ENCODE data around the gene COMTD1.

The COMTD1 gene

DNA sequence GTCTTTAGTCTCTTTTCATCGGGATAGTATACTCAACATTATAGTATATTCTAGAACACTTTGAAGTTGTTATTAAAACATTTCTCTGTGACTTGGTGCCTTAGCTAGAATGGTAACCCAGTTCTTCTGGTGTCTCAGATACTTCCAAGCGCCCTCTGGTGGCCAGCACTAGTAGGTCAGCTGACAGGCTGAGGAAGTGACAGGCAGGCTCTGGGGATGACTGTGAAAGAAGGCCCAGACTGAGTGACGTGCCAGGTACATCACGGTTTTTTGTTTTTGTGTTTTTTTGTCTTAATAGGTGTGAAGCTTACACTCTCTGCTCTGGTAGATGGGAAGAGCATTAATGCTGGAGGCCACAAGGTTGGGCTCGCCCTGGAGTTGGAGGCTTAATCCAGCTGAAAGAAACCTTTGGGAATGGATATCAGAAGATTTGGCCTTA lies 5.1 kb downstream of the COMTD1 start:
- H3K27ac Mint-ChIP-seq = peak overlapping the region; percentile 53
- TF ChIP-seq, protein P1, sequence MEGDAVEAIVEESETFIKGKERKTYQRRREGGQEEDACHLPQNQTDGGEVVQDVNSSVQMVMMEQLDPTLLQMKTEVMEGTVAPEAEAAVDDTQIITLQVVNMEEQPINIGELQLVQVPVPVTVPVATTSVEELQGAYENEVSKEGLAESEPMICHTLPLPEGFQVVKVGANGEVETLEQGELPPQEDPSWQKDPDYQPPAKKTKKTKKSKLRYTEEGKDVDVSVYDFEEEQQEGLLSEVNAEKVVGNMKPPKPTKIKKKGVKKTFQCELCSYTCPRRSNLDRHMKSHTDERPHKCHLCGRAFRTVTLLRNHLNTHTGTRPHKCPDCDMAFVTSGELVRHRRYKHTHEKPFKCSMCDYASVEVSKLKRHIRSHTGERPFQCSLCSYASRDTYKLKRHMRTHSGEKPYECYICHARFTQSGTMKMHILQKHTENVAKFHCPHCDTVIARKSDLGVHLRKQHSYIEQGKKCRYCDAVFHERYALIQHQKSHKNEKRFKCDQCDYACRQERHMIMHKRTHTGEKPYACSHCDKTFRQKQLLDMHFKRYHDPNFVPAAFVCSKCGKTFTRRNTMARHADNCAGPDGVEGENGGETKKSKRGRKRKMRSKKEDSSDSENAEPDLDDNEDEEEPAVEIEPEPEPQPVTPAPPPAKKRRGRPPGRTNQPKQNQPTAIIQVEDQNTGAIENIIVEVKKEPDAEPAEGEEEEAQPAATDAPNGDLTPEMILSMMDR (IDR thresholded peaks at IDR 0.05) = peak; percentile 90
- peaks cover 47% of the 10 kb centered on the region for H3K36me3 Mint-ChIP-seq (ENCODE audit: low read depth)
- no peak overlapping the region for H3K4me3 Mint-ChIP-seq
- DNase-seq = peak; percentile 93
- H3K4me1 Mint-ChIP-seq = peaks cover 37% of the 10 kb centered on the region
- no peaks in the 10 kb centered on the region for H3K9me3 Mint-ChIP-seq
- no peaks in the 10 kb centered on the region for H3K27me3 Mint-ChIP-seq (ENCODE audit: low read depth, poor library complexity)

DNA sequence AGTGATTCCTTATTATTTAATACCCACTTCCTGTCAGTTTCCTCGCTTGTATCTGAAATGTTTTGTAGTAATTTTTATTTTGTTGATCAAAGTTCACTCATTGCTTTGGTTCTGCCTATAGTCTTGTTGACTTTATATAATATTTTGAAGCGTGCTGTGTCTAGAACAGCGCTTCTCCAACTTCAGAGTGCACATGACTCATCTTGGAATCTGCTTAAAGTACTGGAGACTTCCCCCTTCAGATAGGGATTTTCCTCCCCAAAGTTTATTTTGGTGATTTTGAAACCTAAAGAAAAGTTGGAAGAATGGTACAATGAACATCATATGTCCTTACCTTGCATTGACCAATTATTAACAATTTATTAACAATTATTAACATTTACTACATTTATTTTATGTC lies 5.8 kb downstream of the COMTD1 start:
- no peaks in the 10 kb centered on the region for H3K9me3 Mint-ChIP-seq
- TF ChIP-seq, protein P1 (IDR thresholded peaks at IDR 0.05) = no peak
- no peaks in the 10 kb centered on the region for H3K27me3 Mint-ChIP-seq (ENCODE audit: low read depth, poor library complexity)
- no peak for DNase-seq
- peaks cover 53% of the 10 kb centered on the region for H3K36me3 Mint-ChIP-seq (ENCODE audit: low read depth)
- peak overlapping the region; percentile 47 for H3K27ac Mint-ChIP-seq
- H3K4me3 Mint-ChIP-seq = no peak overlapping the region
- peaks cover 44% of the 10 kb centered on the region for H3K4me1 Mint-ChIP-seq

DNA sequence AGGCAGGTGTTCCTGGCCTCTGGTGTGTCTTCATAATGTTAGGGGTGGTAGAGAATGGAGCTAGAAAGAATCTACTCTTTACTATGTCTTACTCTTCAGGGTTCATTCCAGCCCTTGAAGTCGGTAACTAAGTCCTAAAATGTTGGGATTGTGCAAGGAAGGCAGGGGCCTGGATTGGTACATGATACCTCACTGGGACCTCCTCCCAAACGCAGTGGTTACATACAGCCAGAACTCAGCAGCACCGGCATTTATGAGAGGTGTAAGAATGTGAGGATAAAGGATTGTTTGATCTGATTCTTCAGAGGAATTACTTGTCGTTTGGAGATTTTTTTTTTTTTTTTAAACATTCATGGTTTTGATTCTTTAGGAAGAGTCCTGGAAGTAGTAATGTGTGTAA lies 6.9 kb downstream of the COMTD1 start:
- no peaks in the 10 kb centered on the region for H3K27me3 Mint-ChIP-seq (ENCODE audit: low read depth, poor library complexity)
- TF ChIP-seq, protein P1 (IDR thresholded peaks at IDR 0.05) = no peak
- H3K4me3 Mint-ChIP-seq = no peak overlapping the region
- H3K9me3 Mint-ChIP-seq = no peaks in the 10 kb centered on the region
- peaks cover 55% of the 10 kb centered on the region for H3K4me1 Mint-ChIP-seq
- DNase-seq = no peak
- H3K27ac Mint-ChIP-seq = peak overlapping the region; percentile 93
- H3K36me3 Mint-ChIP-seq (ENCODE audit: low read depth) = peaks cover 65% of the 10 kb centered on the region

DNA sequence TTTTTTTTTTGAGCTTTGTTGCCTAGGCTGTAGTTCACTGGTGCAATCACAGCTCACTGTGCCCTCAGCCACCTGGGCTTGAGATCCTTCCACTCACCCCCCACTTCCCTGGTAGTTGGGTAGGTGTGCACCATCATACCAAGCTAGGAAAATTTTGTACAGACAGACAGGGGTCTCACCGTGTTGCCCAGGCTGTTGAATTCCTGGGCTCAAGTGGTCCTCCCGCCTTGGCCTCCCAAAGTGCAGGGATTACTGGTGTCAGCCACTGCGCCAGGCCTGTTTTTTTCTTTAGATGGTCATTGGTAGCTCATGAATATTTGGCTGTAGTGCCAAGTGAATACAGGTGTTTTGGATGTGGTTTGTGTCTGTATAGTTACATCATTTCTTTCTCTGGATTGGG lies 7.5 kb downstream of the COMTD1 start:
- H3K27ac Mint-ChIP-seq = peak overlapping the region; percentile 93
- H3K9me3 Mint-ChIP-seq = no peaks in the 10 kb centered on the region
- DNase-seq = no peak
- no peak overlapping the region for H3K4me3 Mint-ChIP-seq
- peaks cover 56% of the 10 kb centered on the region for H3K4me1 Mint-ChIP-seq
- H3K36me3 Mint-ChIP-seq (ENCODE audit: low read depth) = peaks cover 66% of the 10 kb centered on the region
- H3K27me3 Mint-ChIP-seq (ENCODE audit: low read depth, poor library complexity) = no peaks in the 10 kb centered on the region
- TF ChIP-seq, protein P1 (IDR thresholded peaks at IDR 0.05) = no peak

DNA sequence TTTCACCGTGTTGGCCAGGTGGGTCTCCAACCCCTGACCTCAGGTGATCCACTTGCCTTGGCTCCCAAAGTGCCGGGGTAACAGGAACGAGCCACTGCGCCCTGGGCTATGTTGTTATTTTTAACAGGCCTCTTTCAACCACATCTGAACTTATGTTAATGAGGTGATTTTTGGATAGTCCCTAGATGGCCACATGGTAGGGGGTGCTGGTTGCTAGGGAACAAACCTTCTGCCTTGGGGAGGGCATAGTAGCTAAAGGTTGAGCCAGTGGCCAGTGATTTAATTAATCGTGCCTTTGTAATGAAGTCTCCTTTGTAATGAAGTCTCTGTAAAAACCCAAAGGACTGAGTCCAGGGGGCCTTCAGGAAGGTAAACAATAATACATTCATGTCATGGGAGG lies 9.1 kb downstream of the COMTD1 start:
- H3K9me3 Mint-ChIP-seq = no peaks in the 10 kb centered on the region
- H3K4me1 Mint-ChIP-seq = peaks cover 46% of the 10 kb centered on the region
- H3K4me3 Mint-ChIP-seq = no peak overlapping the region
- H3K36me3 Mint-ChIP-seq (ENCODE audit: low read depth) = peaks cover 71% of the 10 kb centered on the region
- H3K27ac Mint-ChIP-seq = peak overlapping the region; percentile 83
- H3K27me3 Mint-ChIP-seq (ENCODE audit: low read depth, poor library complexity) = no peaks in the 10 kb centered on the region
- no peak for DNase-seq
- TF ChIP-seq, protein P1 (IDR thresholded peaks at IDR 0.05) = no peak

DNA sequence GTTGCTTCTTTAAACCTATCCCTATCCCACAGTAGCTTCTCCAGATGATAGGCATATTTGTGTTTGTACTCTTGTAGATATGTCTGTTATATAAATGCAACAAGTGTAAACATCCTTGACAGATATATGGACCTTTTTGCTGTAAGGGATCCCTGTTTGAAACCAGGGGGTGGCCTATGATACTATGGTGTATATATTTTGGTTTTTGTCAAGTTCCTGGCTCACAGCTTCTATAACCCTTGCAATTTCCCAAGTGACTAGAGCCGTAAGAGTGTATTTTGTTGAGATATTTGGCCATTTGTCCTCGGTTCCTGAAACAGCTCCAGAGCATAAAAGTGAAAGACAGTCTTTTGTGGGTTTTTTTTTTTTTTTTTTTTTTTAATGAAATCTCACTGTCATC lies 9.7 kb downstream of the COMTD1 start:
- Mint-ChIP-seq H3K4me1 (peaks cover 45% of the 10 kb centered on the region), H3K36me3 (ENCODE audit: low read depth) (peaks cover 70% of the 10 kb centered on the region), H3K27me3 (ENCODE audit: low read depth, poor library complexity) (no peaks in the 10 kb centered on the region), H3K4me3 (no peak overlapping the region), H3K27ac (peak overlapping the region; percentile 83), H3K9me3 (no peaks in the 10 kb centered on the region)
- TF ChIP-seq, protein P1 (IDR thresholded peaks at IDR 0.05) = no peak
- DNase-seq = no peak
